Mucosa of stomach (tissue), 1 donor: Measurements from ENCODE around the gene CDKN1B.
A peak's percentile ranks its signal among the peaks of the same experiment; 100 is the strongest.

Experiments
- H3K27me3 ChIP-seq: one replicate; pipeline ENCODE4 v1.7.0; 2013; ENCODE audit warnings: mild to moderate bottlenecking, low read length; ENCODE audit not compliant: control insufficient read depth, insufficient read depth
- H3K36me3 ChIP-seq: one replicate; pipeline ENCODE4 v1.7.0; 2013; ENCODE audit warnings: low read length; ENCODE audit not compliant: control insufficient read depth, insufficient read depth
- H3K4me1 ChIP-seq: one replicate; pipeline ENCODE4 v1.7.0; 2013; ENCODE audit warnings: mild to moderate bottlenecking, low read length; ENCODE audit not compliant: control insufficient read depth, insufficient read depth
- H3K4me3 ChIP-seq: one replicate; pipeline ENCODE4 v1.7.0; 2013; ENCODE audit warnings: low read length
- H3K9ac ChIP-seq: one replicate; pipeline ENCODE4 v1.7.0; 2013; ENCODE audit warnings: mild to moderate bottlenecking, low read length, moderate library complexity
- H3K9me3 ChIP-seq: one replicate; pipeline ENCODE4 v1.7.0; 2013; ENCODE audit warnings: mild to moderate bottlenecking, low read length, moderate library complexity; ENCODE audit not compliant: control insufficient read depth
- donor health status: Pancreatic carcinoma.

Gene CDKN1B

GRCh38 chr12:12720672-12721161, 3.5 kb downstream of the CDKN1B start:
- Histone ChIP-seq H3K4me1 (peaks cover 19% of the 10 kb centered on the region), H3K27me3 (no peaks in the 10 kb centered on the region), H3K4me3 (no peak overlapping the region), H3K9me3 (no peaks in the 10 kb centered on the region), H3K36me3 (no peaks in the 10 kb centered on the region), H3K9ac (peak overlapping the region; percentile 94)

- H3K4me1 ChIP-seq = peaks cover 14% of the 10 kb centered on the region
- no peak overlapping the region for H3K4me3 ChIP-seq
Measured at GRCh38 chr12:12721176-12721751, 4.1 kb downstream of the CDKN1B start.

GRCh38 chr12:12721814-12722434, 4.8 kb downstream of the CDKN1B start:
- Histone ChIP-seq H3K4me1 (peaks cover 17% of the 10 kb centered on the region), H3K4me3 (no peak overlapping the region), H3K36me3 (no peaks in the 10 kb centered on the region), H3K9me3 (no peaks in the 10 kb centered on the region), H3K9ac (peak overlapping the region; percentile 93), H3K27me3 (no peaks in the 10 kb centered on the region)

More at GRCh38 chr12:12721176-12721751, 4.1 kb downstream of the CDKN1B start:
- no peaks in the 10 kb centered on the region for H3K9me3 ChIP-seq
- no peaks in the 10 kb centered on the region for H3K36me3 ChIP-seq
- peak overlapping the region; percentile 94 for H3K9ac ChIP-seq
- H3K27me3 ChIP-seq = no peaks in the 10 kb centered on the region

DNA sequence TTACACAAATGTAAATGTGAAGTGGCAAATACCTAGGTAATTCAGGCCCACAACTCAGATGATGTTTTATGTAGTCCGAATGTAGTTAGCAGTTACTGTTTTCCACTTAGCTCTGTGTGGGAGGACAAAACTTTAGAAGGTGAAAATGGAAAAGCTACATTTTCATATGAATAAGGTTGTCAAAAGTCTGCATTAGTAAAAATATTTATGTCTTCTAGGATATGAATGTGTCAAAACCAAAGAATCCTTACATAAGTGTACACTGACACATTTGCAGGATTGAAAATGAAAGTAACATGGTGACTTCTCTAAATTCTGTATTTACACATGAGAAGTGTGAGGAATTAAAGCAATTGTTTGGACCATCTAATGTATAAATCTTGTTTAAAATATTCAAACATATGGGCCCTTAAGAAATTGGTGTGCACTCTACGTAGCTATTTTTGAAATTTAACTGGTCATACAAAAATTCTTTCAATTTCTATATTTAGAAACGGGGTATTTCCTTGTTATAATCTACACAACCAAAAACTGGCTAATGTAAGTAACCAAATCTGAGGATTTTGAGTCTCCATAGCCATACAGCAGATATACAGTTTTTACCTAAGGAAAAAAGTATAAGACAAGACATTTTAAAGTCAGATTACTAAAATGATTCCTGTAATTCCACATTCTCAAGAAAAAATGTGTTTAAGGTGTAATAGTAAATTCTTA, 5.4 kb downstream of the CDKN1B start:
- Histone ChIP-seq H3K4me1 (peaks cover 18% of the 10 kb centered on the region), H3K4me3 (no peak overlapping the region), H3K27me3 (no peaks in the 10 kb centered on the region), H3K9me3 (no peaks in the 10 kb centered on the region), H3K36me3 (no peaks in the 10 kb centered on the region), H3K9ac (peak overlapping the region; percentile 93)

- Histone ChIP-seq H3K36me3 (no peaks in the 10 kb centered on the region), H3K9me3 (no peaks in the 10 kb centered on the region), H3K9ac (peak overlapping the region; percentile 93), H3K27me3 (no peaks in the 10 kb centered on the region), H3K4me3 (peak overlapping the region; percentile 73), H3K4me1 (peaks cover 18% of the 10 kb centered on the region)
Measured at GRCh38 chr12:12723149-12723680, 6.0 kb downstream of the CDKN1B start.

DNA sequence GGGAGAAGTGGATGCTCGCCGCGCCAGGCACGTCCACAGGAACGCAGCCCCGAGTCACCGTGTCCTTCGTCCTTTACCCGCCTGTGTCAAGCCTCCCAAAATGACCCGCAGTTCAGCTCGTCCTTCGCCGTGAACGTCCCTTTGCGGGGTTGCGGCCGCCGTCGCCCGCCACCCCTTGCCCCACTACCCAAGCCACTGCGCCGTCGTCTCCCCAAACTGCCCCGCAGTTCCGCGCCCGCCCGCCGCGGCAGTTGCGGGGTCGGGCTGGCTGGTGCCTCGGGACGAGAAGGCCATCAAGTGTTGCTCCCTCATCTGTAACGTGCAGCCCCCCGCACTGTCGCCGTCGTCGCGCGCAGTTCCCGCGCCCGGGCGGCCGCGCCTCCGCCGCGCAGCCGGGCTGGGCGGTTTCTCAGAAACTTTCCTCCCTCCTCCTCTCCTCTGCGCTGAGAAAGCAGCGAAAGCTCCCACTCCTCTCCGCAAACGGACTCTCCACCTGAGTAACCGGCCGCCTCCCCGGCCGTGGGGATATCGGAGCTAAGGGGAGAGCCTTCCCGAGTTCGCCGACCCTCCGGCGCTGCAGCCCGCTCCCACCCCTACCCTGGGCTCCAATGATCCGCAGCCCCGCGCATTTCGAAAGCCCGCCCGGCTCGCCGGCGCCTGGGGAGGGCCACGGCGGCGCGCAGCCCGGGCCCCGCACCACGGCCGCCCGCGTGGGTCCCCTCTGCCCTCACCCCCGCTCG, 6.7 kb downstream of the CDKN1B start:
- no peaks in the 10 kb centered on the region for H3K27me3 ChIP-seq
- peak overlapping the region; percentile 73 for H3K4me3 ChIP-seq
- H3K36me3 ChIP-seq = no peaks in the 10 kb centered on the region
- peaks cover 18% of the 10 kb centered on the region for H3K4me1 ChIP-seq
- no peaks in the 10 kb centered on the region for H3K9me3 ChIP-seq
- H3K9ac ChIP-seq = peak overlapping the region; percentile 93

- Histone ChIP-seq H3K27me3 (no peaks in the 10 kb centered on the region), H3K4me3 (peak overlapping the region; percentile 73), H3K9ac (peak overlapping the region; percentile 93), H3K9me3 (no peaks in the 10 kb centered on the region), H3K36me3 (no peaks in the 10 kb centered on the region), H3K4me1 (peaks cover 18% of the 10 kb centered on the region)
Measured at GRCh38 chr12:12724421-12725085, 7.4 kb downstream of the CDKN1B start.

- H3K4me1 ChIP-seq = peaks cover 18% of the 10 kb centered on the region
- no peaks in the 10 kb centered on the region for H3K27me3 ChIP-seq
- H3K9ac ChIP-seq = peak overlapping the region; percentile 93
- peak overlapping the region; percentile 73 for H3K4me3 ChIP-seq
- H3K9me3 ChIP-seq = no peaks in the 10 kb centered on the region
- H3K36me3 ChIP-seq = no peaks in the 10 kb centered on the region
Measured at GRCh38 chr12:12725086-12725955, 8.2 kb downstream of the CDKN1B start.

DNA sequence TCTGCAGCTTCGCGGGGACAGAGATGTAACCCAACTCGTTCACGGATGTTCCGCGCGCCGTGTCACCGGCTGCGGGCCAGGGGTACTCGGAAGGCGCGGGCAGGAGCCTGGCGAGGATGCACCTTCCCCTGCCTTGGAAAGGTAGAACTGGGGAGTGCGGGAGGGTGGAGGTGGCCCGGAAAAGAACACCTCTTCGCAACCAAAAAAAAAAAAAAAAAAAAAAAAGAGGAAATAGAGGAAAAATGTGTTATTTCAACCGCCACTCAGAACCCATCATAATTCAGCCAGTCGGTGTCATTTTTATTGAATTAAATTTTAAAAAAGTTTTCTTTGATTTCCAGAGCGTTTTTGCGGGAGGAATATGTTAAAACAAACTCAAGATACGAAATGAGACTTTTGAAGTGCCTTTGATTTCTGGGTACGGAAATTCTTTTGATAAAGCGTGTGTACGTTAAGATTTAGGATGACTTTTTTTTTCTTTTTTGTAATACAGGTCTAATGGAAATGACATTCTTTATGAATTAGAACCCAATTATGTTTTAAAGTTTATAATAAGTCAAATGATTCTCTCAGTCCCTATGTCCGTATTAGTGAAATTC, 8.9 kb downstream of the CDKN1B start:
- Histone ChIP-seq H3K4me1 (peaks cover 11% of the 10 kb centered on the region), H3K4me3 (peak overlapping the region; percentile 58), H3K36me3 (no peaks in the 10 kb centered on the region), H3K9me3 (no peaks in the 10 kb centered on the region), H3K27me3 (no peaks in the 10 kb centered on the region), H3K9ac (peak overlapping the region; percentile 93)

DNA sequence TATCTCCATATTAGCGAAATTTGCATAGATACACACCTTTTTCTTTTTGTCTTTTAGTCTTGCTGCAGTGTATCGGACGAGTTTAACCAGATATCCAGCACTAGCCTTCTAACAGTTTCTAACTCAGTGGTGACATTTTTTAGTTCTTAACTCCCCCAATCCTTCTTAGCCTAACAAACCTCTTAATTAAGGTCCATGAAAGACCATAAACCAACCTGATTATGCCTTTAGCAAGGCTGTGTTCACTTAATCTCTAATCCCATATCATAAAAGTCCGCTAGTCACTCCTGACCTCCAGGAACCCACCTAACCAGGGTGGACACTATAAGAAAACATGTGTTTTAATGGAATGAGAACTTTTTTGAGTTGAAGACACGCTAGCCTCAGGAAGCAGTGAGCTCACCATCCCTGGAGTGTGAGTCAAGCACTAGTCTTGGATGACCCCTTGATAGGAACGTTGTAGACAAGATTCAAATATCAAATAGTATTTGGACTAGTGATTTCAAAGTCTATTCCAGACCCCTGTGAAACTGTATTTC, 9.5 kb downstream of the CDKN1B start:
- no peaks in the 10 kb centered on the region for H3K27me3 ChIP-seq
- peak overlapping the region; percentile 33 for H3K9ac ChIP-seq
- no peaks in the 10 kb centered on the region for H3K36me3 ChIP-seq
- peak overlapping the region; percentile 1 for H3K4me3 ChIP-seq
- no peaks in the 10 kb centered on the region for H3K9me3 ChIP-seq
- peaks cover 6% of the 10 kb centered on the region for H3K4me1 ChIP-seq
